Eye (tissue), 1 donor: Measurements from ENCODE around the gene AMPH.
"Not testable (repeated sequence)": the region's sequence is repeated elsewhere in the genome, so short reads cannot be mapped to it uniquely, and the experiment has no call there.

Experiments
- DNase-seq: peaks from one replicate; pipeline ENCODE4 v3.0.0-alpha.2; 2015

AMPH gene

DNA sequence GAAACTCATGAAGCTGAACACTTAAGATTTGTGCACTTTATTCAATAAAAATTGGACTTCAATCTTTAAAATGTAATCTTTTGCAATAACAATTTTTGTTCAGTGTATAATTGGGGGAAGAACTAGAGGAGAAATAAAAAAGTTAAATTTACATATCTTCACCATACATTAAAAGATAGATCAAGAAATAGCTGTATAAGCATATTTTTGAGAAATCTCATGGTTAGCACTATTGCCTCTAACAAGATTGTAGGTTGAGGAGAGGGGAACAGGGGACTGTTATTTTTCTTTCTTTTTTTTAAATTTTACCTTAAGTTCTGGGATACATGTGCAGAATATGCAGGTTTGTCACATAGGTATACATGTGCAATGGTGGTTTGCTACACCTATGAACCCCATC lies 5.3 kb downstream of the AMPH start:
- no peak for DNase-seq

DNA sequence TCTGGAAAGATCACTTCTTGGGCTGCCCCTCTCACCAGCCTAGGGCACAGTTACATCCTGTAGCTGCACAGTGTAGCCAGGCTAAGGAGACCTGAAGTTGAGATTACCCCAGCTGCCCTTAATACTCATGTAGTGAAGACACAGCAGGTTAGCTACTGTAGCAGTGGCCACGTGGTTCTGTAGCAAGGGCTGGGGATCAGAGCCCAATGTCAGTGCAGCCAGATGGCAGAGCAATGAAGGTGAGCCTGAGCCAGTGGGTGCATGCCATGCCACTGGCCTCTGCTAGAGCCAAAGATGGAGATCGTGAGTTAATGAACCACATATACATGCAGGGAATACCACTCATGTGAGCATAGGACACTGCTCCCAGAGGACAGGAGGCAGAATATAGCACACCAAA lies 15.5 kb downstream of the AMPH start:
- DNase-seq = no peak

DNA sequence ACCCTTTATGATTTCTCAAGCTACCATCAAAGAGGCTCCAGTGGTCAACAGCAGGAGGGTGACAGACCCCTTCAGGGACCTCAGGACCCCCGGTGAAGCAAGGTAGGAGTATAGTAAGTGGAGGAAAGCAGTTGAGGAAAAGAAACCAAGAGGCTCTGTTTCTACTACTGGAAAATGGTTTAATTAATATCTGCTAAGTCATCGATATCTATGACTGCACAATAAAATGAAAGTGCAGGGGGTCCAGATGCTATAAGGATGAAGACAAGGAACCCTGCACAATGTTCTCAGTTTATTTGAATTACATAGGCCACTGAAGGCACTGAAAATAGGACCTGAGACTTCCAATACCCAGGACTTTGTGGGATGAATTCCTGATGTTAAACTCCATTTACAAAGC lies 23.7 kb downstream of the AMPH start:
- no peak for DNase-seq

DNA sequence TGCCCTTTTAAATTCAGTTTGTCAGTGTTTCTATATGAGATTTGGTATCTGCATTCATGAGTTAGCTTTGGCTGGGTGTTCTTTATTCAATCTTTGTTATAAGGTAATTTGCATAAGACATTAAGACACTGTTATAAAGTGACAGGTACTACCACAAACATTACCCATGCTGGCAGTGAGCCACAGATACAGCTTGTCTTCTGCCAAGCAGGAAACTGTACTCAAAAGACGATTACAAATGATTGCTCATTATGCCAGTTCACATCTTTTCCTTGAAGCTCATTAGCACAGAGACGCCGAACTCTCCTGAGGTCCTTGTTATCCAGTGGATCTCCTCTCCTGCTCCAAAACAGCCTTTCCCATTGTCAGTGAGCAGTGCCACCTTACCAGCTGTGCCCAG lies 30.4 kb downstream of the AMPH start:
- no peak for DNase-seq

DNA sequence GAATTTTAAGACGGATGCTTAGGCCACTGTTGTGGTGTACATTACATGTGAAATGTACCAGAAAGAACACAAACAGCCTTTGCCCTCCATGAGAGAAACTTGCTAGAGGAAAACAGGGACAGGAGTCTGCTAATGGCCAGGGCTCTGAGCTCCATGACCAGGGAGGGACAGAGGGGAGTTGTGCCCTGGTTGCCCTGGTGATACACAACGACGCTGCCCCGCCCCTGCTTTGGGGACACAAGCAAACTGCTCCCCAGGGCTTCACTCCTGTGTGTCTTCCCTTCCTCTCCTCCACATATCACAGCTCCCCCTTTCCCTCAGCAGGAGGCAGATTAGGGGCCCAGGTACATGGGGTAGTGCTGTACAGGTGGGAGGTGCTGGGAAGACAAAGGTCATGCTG lies 36.2 kb downstream of the AMPH start:
- no peak for DNase-seq

DNA sequence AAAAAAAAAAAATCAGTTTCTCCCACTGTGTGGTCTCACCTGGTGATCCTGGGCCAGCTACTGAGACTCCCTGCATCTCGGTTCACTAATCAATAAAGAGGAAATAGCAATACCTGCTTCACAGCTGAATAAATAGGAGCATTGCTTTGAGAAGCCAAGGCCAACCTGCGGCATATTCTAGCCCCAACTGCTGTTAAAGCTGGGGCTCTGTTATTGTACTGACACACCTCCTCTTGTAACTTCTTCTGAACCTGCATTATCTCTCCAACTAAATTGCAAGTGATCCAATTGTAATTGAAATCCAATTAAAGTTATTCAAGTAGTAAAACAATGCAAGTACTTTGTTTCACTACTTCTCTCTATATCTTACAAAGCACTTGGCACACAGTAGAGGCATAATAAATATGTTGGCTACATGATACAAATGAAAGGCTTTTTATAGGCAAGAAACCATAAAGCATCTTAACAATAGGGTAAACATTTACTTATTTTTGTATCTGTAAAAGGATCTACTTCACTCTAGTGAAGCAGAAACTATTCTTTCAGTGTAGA lies 38.4 kb downstream of the AMPH start:
- DNase-seq = no peak

DNA sequence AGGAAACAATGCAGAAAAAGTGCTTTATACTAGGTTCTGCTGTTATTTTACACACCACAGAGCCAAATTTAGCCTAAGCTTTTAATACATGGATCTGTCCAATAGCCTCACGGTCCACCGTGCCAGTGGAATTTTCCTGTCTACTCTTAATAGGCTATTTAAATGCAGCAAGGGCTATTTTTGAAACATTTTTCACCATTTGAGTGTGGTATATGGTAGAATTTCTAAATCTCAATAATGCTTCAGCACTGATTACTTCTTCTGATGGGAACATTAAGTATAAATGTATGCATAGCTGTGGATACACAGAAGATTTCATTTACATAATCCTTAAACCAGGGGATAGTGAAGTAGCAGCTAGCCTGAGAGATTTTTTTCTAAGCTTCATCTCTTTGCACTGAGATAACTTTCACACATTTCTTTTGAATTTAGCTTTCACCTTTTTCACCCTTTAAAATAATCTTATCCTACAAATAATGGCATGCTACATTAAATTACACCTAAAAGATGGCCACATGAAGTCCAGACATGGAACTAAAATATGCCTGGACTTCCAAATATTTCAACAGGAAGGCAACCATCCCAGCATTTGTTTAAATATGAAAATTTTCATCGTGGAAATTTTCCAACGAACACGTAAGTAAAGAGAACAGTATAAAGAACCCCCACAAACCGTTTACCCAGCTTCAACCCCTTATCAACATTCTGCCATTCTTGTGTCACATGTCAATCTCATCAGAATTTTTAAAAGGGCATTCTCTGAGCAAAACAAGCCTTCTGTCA lies 45.4 kb downstream of the AMPH start:
- DNase-seq = no peak

DNA sequence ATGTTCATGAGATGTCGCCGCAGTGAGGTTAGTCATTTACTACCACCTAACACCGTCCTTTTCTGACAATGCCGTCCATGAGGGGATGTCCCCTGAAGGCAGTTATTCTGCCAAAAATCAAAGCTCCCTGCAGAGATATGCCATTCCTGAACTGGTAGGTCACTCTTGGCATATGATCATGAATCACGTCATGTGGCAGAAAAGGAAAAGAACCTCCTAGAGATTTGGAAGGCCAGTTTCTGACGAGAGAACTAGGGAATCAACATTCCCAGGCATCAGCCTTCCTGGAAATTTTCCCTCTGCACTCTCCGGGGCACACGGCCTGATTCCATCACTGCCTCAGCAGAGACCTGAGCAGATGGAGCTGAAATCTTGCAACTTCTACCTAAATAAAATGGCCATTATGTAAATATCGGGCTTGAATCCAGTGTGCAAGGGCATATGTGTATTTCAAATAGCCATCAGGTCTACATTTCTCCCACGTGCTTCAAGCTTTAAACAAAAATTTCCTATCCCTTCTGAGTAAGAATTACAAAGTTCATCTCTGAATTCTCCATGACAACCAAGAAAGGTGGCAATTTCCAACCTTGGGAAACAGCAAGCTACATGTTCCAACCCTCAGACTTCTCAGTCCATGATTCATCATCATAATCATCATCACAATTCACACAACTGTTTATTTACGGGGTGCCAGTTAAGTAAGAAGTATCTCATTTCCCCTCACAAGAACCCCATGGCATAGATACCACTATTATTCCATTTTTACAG lies 46.5 kb downstream of the AMPH start:
- peak; percentile 12 for DNase-seq

DNA sequence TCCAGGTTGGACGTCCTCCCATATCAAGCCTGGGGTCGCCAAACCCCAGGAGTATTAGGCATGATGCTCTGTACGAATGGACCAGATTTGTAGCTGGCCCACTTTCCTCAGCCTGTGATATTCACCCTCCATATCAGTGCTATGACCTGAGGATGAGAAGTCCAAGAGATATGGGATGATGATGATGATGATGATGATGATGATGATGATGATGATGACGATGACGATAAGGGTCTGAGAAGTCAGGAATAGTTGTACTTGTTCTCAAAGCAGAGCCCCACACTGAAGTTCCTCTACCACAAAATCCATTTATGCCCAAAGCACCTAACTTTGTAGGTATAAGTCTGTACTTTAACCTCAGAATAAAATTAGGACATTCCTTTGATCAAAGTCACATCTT lies 50.7 kb downstream of the AMPH start:
- DNase-seq = no peak

DNA sequence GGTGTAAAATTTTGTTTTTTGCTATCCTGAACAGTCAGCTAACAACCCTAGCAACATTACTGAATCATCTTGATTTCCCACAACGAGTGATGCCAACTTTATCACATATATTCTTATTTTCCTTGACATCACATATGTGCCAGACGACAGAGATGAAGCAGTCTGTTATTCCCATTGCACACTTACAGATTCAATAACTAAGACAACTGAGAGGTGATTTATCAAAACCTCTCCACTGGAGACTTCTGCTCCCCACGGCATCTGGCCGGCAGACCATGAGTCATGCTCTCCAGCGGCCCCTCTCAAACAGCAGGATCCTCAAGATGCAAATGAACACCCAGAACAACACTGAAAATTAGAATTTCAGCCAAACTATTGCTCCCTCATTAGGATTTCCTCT lies 57.1 kb downstream of the AMPH start:
- no peak for DNase-seq

DNA sequence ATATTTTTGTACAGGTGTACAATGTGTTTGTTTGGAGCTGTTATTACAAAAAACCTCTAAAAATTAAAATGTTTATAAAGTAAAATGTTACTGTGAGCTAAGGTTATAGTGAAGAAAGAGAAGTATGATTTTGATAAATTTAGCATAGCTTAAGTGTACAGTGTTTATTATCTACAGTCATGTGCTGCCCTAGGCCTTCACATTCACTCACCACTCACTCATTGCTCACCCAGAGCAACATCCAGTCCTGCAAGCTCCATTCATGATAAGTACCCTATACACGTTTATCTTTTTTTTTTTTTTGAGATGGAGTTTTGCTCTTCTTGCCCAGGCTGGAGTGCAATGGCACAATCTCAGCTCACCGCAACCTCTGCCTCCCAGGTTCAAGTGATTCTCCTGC lies 59.6 kb downstream of the AMPH start:
- not testable (repeated sequence) for DNase-seq

DNA sequence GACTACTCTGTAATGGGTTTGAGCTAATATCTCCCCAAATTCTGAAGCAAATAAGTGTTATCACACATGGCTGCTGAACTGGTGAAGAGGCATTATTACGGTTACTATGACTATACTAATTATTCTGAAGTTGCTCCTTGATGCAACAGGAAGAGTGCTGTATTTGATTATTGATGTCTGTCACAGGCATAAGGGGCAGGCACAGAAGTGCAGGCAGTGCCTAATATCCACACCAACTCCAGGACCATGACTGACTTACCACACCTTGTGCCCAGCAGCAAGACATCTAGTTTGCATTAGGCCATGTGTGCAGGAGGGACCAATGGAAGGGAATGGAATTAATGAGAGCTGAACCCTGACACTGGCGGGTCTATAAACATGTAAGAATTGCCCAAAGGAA lies 62.7 kb downstream of the AMPH start:
- DNase-seq = no peak

DNA sequence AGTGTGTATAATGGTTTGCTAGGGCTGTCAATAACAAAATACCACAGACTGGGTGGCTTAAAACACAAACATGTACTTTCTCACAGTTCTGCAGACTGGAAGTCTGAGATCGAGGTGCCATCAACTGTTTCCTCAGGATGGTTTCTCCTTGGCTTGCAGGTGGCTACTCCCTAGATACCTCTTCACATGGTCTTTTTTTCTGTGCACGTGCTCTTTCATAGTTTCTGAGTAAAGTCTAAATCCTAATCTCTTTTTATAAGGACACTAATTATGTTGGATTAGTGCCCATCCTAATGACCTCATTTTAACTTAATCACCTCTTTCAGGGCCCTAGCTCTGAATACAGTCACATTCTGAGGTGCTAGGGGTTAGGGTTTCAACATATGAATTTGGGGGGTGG lies 65.9 kb downstream of the AMPH start:
- DNase-seq = no peak

DNA sequence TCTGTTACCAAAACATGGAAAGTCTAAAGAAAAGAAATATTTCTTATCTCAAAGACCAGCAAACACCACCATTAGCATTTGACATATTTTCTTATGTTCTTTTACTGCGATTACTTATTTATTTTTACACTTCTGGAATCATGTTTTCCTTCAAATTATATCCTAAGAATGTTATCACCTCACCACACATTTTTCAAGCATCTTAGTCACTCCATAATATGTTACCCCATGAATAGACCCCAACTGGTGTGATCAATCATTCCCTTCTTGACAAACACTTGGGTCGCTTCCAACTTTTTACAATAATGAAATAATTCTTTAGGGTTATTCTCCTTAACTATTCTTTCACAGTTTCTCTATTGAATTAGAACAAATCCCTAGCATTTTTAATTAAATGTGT lies 67.4 kb downstream of the AMPH start:
- no peak for DNase-seq

DNA sequence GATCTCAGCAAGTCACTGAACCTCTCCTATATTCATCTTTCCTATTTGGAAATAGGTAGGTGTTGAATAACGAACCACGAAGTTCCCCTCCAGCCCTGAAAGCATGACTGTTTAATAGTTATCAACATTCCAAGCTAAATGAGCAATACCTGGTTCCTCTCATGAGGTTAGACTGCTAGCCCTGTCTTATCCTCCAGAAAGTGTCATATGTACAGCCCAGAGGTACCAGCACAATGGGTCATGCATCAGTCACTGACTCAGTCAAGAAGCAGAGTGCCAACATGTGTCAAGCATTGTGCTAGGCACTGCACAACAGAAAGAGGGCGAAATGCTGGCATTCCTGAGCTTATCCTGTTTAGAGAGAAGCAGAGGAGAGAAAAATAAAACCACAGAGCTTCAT lies 70.0 kb downstream of the AMPH start:
- DNase-seq = no peak

DNA sequence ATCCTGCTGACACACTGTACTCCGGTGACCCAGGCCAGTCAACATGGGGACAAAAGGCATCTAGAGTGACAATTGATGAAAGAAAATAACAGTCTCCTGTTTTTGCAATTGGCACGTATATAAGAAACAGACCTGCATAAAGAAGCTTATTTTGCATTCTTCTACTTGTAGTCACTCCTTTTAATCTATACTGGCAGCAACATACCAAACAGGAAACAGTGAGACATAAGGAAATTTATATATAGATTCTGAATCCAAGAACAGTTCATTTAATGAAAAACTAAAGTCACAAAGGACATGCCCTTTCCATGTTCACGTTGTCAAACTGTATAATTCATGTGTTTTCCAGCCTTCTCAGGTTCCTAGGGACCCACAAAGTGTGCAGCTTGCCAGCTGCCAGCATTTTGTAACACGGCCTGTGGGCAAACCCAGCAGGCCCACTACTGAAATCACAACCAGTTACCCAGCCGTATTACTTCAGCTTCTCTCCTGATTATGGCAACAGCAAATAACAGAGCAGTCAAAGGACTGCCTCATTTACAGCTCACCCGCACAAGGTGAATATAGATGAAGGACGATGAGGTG lies 72.3 kb downstream of the AMPH start:
- DNase-seq = peak; percentile 29

DNA sequence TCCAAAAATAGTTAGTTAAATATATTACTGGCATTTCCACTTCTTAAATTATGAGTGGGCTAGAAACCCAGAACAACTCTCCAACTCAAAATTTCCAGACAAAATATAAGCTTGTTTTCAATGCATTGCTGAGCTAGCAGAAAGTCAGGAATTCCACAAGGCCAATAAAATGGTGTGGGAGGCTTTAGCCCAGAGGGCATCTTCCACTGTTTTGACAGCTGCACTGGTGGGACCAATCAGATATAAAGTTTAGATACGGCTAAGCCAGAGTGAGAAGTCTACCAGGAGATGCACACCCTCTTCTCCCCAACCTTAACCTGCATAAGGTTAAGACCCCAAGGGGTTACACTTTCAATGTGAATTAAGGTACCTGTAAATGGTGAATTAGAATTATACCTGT lies 76.6 kb downstream of the AMPH start:
- no peak for DNase-seq

DNA sequence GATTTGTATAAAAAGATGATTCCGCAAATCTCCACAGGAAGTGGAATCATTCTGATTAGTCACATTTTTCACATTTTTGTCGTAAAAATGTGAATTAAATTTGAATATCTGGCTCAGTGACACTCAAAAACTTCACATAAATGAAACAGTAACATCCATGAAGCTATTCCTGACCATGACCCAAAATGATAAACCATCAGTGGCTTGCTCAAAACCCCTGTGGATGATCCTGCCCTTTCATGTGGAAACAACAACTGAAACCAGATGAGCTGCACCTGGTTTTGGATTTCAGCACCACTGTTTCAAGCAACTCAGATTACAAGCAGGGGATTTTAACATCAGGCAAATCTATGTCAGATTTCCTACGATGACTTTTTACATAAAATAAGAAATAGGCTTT lies 80.3 kb downstream of the AMPH start:
- no peak for DNase-seq

DNA sequence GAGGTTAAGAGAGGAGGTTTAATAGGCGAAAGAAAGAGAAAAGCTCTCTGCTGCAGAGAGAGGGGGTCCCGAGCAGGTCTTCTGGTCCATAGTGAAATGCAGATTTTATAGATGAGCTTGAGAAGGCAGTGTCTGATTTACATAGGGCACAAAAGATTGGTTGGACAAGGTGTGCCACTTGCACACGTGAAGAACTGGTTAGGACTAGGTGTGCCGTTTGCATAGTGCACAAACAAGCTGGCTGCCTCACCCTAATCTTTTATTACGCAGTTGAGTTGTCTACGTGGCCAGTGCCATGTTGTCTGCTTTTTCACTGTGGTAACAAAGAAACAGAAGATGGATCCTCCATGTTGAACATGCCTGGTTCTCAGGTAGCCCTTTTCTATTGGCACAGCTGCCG lies 82.6 kb downstream of the AMPH start:
- no peak for DNase-seq

DNA sequence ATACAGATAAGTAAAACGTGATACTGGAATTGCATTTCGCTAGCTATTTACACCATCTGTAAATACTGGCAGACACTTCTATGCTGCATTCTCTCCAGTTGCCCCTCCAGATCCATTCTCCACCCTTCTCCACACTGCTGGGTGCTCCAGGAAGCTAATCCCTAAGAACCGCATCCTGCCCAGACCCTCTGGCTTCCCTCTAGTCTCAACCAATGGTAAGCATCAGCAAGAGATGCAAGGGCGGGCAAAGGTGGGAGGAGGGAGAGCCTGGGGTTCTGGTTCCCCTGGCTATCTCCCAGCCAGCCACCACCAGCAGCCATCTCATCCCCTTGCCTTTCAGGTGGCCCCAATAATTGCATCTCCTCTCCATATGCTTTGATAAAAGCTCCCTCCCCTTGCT lies 84.4 kb downstream of the AMPH start:
- no peak for DNase-seq

DNA sequence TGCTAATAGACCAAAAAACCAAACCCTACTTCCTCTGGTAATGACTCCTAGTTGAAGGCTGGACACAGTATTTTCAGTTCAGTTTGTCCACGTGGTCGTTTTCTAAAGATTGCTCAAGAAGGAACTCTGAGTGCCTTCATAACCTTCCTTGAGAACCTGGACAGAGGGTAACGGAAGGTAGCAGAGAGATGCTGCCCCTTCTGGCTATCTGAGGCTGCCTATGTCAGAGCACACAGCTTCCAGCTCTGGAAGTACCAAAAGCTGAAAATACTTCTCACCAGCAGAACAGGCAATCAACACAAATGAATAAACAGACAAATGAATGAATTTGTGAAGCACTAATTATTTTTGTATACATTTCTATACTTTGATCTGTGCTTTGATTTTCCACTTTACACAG lies 85.2 kb downstream of the AMPH start:
- DNase-seq = no peak

DNA sequence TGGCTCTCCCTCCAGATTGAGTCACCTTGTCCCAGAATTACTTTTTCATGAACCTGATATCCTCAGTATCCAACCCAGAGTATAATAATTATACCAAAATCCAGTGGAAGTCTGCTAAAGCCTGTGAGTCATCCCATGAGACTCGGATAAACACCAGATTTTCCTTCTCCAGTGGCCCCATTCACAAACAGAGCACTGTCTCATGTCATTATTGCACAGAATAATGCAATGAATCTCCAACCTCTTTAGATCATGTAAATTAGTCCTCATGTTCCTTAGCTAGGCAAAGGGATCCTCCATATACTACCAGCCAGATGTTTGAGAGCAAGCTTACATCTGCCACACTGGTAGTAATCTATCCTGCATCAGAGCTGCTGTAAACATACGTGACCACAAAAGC lies 89.0 kb downstream of the AMPH start:
- DNase-seq = no peak

DNA sequence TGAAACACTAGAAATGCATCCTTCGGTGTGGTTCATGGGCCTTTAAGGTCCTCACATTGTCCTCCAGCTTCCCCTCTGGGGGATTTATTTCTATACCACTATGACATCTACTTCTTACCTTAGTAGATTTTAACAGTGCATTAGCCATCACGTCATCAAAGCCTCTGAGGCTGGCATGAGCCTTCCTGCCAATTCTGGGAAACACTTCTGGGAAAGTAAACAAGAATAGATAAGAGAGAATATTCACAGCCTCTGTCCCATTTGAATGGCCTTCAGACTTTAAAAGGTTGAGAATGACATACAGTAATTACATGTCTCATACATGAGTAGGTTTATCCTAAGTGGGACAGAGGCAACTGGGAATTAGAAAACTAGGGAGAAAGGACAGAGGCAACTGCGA lies 89.7 kb downstream of the AMPH start:
- DNase-seq = no peak

DNA sequence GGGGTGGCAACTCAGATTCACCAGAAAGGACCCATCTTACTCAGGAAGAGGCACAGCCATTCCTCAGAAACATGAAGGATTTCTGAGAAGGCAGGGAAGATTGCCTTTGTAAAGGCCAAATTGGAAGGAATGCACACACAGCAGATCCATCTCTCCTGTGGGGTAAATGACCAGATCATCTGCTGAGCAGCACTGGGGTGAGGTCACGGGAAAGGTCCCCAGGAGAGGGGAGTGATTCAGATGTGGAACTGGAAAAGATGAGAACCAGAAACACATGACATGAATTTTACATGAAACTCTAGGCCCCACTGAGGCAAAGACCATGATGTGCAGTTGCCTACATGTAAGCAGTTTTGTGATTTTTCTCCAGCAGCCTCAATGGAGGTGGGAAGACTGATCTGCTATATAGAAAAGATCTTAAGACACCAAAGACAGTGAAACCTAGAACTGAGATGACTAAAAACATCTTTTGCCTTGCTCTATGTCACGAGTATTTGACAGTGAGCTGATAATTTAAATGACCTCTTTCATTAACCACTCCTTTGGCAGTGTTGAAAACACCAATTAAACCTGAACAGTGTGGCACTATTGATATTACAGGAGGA lies 91.6 kb downstream of the AMPH start:
- DNase-seq = no peak
